Lower lobe of right lung (tissue), 2 donors: ENCODE measurements around the gene RPL6. TPM values are rescaled to one million over a fixed set of nuclear protein-coding genes. Genes with fewer than 3 reads are reported as not detected.
"Not testable (repeated sequence)": the region's sequence is repeated elsewhere in the genome, so short reads cannot be mapped to it uniquely, and the experiment has no call there.

Experiments used
- ATAC-seq, 2 donors: fragments of 200-7000 bp; cut with Tn5 transposase; one replicate each; pipeline ENCODE4 v1.9.1; 2020 to 2022; ENCODE audit warnings: mild to moderate bottlenecking in 2 of 2, moderate library complexity in 2 of 2
- DNase-seq: peaks from one replicate; pipeline ENCODE4 v3.0.0-alpha.2; 2020
- H3K27ac ChIP-seq: fragments of 200-600 bp; one replicate; pipeline ENCODE4 v1.8.0; 2022
- H3K27me3 ChIP-seq: fragments of 200-600 bp; one replicate; pipeline ENCODE4 v1.8.0; 2022; ENCODE audit warnings: low read depth
- H3K36me3 ChIP-seq: fragments of 200-600 bp; one replicate; pipeline ENCODE4 v1.8.0; 2022; ENCODE audit warnings: mild to moderate bottlenecking
- H3K4me1 ChIP-seq: fragments of 200-600 bp; one replicate; pipeline ENCODE4 v1.8.0; 2022
- H3K4me3 ChIP-seq: fragments of 200-600 bp; one replicate; pipeline ENCODE4 v1.8.0; 2022; ENCODE audit warnings: mild to moderate bottlenecking
- H3K9me3 ChIP-seq: fragments of 200-600 bp; one replicate; pipeline ENCODE4 v1.8.0; 2022
- CTCF ChIP-seq: fragments of 200-600 bp; IDR thresholded peaks from one replicate; pipeline ENCODE4 v1.8.0; 2022; ENCODE audit warnings: antibody characterized with exemption, mild to moderate bottlenecking
- intact Hi-C: fragments of 100-400 bp; cut with DNase I; formaldehyde crosslinking; loops from one replicate; pipeline ENCODE4 v1.11.0; 2022
- total RNA-seq: library from RNA; stranded (reverse); fragmentation: NEBNext Ultra II Directional; extraction: Animal tissue kit (Norgen Biotek cat#: 25700); gene quantifications from one replicate; pipeline ENCODE4 v1.2.1, GENCODE V29; 2021
- donor health status: DM: no; HTN: yes; CAD: no; lungs with severe emphysema.

The RPL6 gene
- total RNA-seq, 1 donor from 2014 or later = 896 TPM

DNA sequence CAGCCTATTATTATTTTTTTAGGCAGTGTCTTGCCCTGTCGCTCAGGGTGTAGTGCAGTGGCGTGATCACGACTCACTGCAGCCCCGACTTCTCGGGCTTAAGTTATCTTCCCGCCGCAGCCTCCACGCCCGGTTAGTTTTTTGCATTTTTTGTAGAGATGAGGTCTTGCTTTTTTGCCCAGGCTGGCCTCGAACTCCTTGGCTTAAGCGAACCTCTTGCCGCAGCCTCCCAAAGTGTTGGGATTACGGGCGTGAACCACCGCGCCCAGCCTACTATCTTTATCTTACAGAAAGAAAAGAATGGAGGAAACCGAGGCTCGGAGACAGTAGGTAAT, 8.8 kb upstream of the RPL6 start:
- intact Hi-C loops = no loop called here
- Histone ChIP-seq H3K4me3 (peak overlapping the region; percentile 94), H3K4me1 (peaks cover 33% of the 10 kb centered on the region), H3K27ac (peak overlapping the region; percentile 99), H3K27me3 (no peaks in the 10 kb centered on the region), H3K9me3 (no peaks in the 10 kb centered on the region), H3K36me3 (no peaks in the 10 kb centered on the region)
- no peak for DNase-seq
- no peak for TF ChIP-seq CTCF
- peak in 1 of 2 donors; percentile 0 for ATAC-seq

GRCh38 chr12:112415457-112415856, 6.1 kb upstream of the RPL6 start:
- ATAC-seq, DNase-seq, H3K27ac ChIP-seq, H3K4me3 ChIP-seq, intact Hi-C loops, H3K9me3 ChIP-seq, H3K27me3 ChIP-seq, H3K36me3 ChIP-seq: not testable (repeated sequence)
- H3K4me1 ChIP-seq = peaks cover 19% of the 10 kb centered on the region

- no peak for TF ChIP-seq CTCF
- H3K9me3 ChIP-seq = no peaks in the 10 kb centered on the region
- intact Hi-C loops = no loop called here
- no peak overlapping the region for H3K27ac ChIP-seq
- H3K36me3 ChIP-seq = no peaks in the 10 kb centered on the region
- ATAC-seq (no peak), DNase-seq (no peak)
- peaks cover 8% of the 10 kb centered on the region for H3K4me1 ChIP-seq
- H3K4me3 ChIP-seq = no peak overlapping the region
- no peaks in the 10 kb centered on the region for H3K27me3 ChIP-seq
Observed at GRCh38 chr12:112413855-112414625, 4.6 kb upstream of the RPL6 start.

- no peak for ATAC-seq
- H3K4me1 ChIP-seq = peaks cover 16% of the 10 kb centered on the region
- intact Hi-C loops = no loop called here
- H3K36me3 ChIP-seq = peaks cover 34% of the 10 kb centered on the region
- no peaks in the 10 kb centered on the region for H3K9me3 ChIP-seq
- no peak for TF ChIP-seq CTCF
- H3K27ac ChIP-seq = peak overlapping the region; percentile 93
- H3K4me3 ChIP-seq = no peak overlapping the region
- H3K27me3 ChIP-seq = no peaks in the 10 kb centered on the region
- no peak for DNase-seq
Observed at GRCh38 chr12:112409906-112410244, 470 bp upstream of the RPL6 start.

- intact Hi-C loops = no loop called here
- Histone ChIP-seq H3K4me1 (peaks cover 16% of the 10 kb centered on the region), H3K27me3 (no peaks in the 10 kb centered on the region), H3K4me3 (peak overlapping the region; percentile 87), H3K27ac (peak overlapping the region; percentile 93), H3K36me3 (peaks cover 47% of the 10 kb centered on the region), H3K9me3 (no peaks in the 10 kb centered on the region)
- ATAC-seq (peak in 1 of 2 donors; percentile 36), DNase-seq (no peak)
- no peak for TF ChIP-seq CTCF
Observed at GRCh38 chr12:112408621-112409020, 784 bp downstream of the RPL6 start.

GRCh38 chr12:112407683-112408082, 1.7 kb downstream of the RPL6 start:
- intact Hi-C loops, H3K4me3 ChIP-seq, H3K27me3 ChIP-seq, ATAC-seq, H3K27ac ChIP-seq, DNase-seq, H3K9me3 ChIP-seq: not testable (repeated sequence)
- H3K4me1 ChIP-seq = peaks cover 16% of the 10 kb centered on the region
- peaks cover 48% of the 10 kb centered on the region for H3K36me3 ChIP-seq
